HEK293 (cell line): ENCODE results near the gene XRCC6.

Experiments used
- KLF9 ChIP-seq: fragments of 450-650 bp; formaldehyde crosslinking; IDR thresholded peaks from 2 replicates; pipeline ENCODE4 v1.5.1; 2016; ENCODE audit warnings: missing biosample characterization, missing genetic modification characterization, low read depth
- TCF7L2 ChIP-seq: IDR thresholded peaks from 2 replicates; pipeline ENCODE4 v1.6.1; 2011; ENCODE audit warnings: low read depth, mild to moderate bottlenecking, inconsistent platforms, low read length, moderate library complexity, borderline replicate concordance
- ZNF561 ChIP-seq: fragments of 450-650 bp; IDR thresholded peaks from 2 replicates; pipeline ENCODE4 v1.5.1; 2018; ENCODE audit warnings: missing biosample characterization, missing genetic modification characterization, borderline replicate concordance
- ZNF76 ChIP-seq: fragments of 450-650 bp; formaldehyde crosslinking; IDR thresholded peaks from 2 replicates; pipeline ENCODE4; 2016; ENCODE audit warnings: low read depth, missing biosample characterization, missing genetic modification characterization, borderline replicate concordance

DNA sequence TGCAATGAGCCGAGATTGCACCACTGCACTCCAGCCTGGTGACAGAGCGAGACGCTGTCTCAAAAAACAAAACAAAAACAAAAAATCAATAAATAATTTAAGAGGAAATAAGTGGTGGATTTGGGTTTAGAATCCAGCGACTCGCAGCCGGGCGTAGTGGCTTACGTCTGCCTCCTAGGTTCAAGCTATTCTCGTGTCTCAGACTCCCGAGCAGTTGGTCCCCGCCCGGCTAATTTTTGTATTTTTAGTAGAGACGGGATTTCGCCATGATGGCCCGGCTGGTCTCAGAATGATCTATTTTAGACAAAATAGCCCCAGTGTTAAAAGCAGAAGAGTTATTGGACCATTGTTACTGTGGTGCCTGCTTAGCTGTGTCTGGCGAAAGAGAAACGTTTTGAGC, 37.8 kb downstream of the XRCC6 start:
- TF ChIP-seq TCF7L2 (no peak), KLF9 (tag by site-specific recombination) (no peak), ZNF76 (tag by site-specific recombination) (no peak), ZNF561 (tag by site-specific recombination) (no peak)
